Tibial artery (tissue), 4 donors: ENCODE measurements around the gene RLF.

ENCODE experiments used
- DNase-seq, 2 donors: peaks; one replicate each; pipeline ENCODE4 v3.0.0-alpha.2; 2019
- H3K27ac ChIP-seq, 2 donors: fragments of 200-600 bp; sonication (generic) in 1 of 2; 1 replicate in 1 of 2; 2 replicates in 1 of 2; pipeline ENCODE4 v1.5.1; 2018 to 2019; ENCODE audit warnings: mild to moderate bottlenecking in 1 of 2
- H3K27me3 ChIP-seq, 2 donors: fragments of 200-600 bp; sonication (generic) in 1 of 2; one replicate each; pipeline versions ENCODE4 v1.5.1 to v1.6.0; 2016 to 2019
- H3K36me3 ChIP-seq, 3 donors: fragments of 200-600 bp; sonication (generic) in 2 of 3; one replicate each; pipeline ENCODE4 v1.5.1; 2016 to 2019; ENCODE audit warnings: mild to moderate bottlenecking in 2 of 3
- H3K4me1 ChIP-seq, 4 donors: fragments of 200-600 bp; sonication (generic) in 2 of 4; 1 replicate in 3 of 4; 2 replicates in 1 of 4; pipeline ENCODE4 v1.5.1; 2016 to 2019
- H3K4me3 ChIP-seq, 2 donors: fragments of 200-600 bp; sonication (generic) in 1 of 2; 1 replicate in 1 of 2; 2 replicates in 1 of 2; pipeline ENCODE4 v1.5.1; 2018 to 2019; ENCODE audit warnings: mild to moderate bottlenecking in 2 of 2
- H3K9me3 ChIP-seq, 3 donors: fragments of 200-600 bp; sonication (generic) in 1 of 3; one replicate each; pipeline ENCODE4 v1.5.1; 2016 to 2019
- intact Hi-C: fragments of 100-400 bp; cut with DNase I; formaldehyde crosslinking; loops from one replicate; pipeline ENCODE4 v1.15.0; 2023; ENCODE audit warnings: low total_unique reads
- TF ChIP-seq, protein P1 (sequence below), 2 experiments: fragments of 200-600 bp in 1 of 2; fragments of 450-650 bp in 1 of 2; IDR thresholded peaks; one replicate each; pipeline ENCODE4 v1.5.1; 2017 to 2019; ENCODE audit warnings: antibody characterized with exemption in 2 of 2, mild to moderate bottlenecking in 1 of 2, moderate library complexity in 1 of 2

RLF gene, protein sequence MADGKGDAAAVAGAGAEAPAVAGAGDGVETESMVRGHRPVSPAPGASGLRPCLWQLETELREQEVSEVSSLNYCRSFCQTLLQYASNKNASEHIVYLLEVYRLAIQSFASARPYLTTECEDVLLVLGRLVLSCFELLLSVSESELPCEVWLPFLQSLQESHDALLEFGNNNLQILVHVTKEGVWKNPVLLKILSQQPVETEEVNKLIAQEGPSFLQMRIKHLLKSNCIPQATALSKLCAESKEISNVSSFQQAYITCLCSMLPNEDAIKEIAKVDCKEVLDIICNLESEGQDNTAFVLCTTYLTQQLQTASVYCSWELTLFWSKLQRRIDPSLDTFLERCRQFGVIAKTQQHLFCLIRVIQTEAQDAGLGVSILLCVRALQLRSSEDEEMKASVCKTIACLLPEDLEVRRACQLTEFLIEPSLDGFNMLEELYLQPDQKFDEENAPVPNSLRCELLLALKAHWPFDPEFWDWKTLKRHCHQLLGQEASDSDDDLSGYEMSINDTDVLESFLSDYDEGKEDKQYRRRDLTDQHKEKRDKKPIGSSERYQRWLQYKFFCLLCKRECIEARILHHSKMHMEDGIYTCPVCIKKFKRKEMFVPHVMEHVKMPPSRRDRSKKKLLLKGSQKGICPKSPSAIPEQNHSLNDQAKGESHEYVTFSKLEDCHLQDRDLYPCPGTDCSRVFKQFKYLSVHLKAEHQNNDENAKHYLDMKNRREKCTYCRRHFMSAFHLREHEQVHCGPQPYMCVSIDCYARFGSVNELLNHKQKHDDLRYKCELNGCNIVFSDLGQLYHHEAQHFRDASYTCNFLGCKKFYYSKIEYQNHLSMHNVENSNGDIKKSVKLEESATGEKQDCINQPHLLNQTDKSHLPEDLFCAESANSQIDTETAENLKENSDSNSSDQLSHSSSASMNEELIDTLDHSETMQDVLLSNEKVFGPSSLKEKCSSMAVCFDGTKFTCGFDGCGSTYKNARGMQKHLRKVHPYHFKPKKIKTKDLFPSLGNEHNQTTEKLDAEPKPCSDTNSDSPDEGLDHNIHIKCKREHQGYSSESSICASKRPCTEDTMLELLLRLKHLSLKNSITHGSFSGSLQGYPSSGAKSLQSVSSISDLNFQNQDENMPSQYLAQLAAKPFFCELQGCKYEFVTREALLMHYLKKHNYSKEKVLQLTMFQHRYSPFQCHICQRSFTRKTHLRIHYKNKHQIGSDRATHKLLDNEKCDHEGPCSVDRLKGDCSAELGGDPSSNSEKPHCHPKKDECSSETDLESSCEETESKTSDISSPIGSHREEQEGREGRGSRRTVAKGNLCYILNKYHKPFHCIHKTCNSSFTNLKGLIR (N-terminal part only)

DNA sequence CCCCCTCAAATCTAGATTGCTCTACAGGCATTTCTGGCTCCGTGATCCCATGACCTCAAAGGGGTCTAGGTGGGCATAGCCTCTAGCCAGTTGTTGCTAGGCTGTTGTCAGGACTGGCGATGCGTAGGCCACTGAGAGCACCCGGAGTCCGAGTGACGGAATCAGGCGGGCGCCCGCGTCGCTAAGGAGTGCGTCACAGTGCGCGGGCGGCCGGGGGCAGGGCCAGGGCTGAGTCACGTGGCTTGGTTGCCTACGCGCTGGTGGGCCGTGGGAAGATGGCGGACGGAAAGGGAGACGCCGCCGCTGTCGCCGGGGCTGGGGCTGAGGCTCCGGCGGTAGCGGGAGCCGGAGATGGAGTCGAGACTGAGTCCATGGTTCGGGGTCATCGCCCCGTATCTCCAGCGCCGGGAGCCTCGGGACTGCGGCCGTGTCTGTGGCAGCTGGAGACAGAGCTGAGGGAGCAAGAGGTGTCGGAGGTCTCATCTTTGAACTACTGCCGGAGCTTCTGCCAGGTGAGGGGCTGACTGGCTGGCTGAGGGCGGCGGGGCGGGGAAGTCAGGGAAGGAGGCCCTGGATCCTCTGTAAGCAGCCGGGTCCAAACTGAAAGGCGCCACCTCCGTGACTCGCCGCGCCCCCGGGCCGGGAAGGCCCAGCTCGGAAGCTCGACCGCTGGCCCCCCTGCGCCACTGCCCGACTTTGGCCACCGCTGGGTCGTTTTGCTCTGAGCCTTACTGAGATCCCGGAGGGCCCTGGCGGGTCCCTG, at the start of gene RLF:
Gene RLF (plus strand): TSS at position 263 of the 763 bp plus-strand sequence. CDS start 13 bp downstream, at position 276.
- H3K27ac ChIP-seq = peak within 1 kb of the TSS; percentile 98 to 99
- intact Hi-C loops = loop anchor here (10.0 kb wide), 1 partner anchor 93 kb away; the partner anchor contains the start of gene ZMPSTE24
- peak within 1 kb of the TSS; percentile 88 to 96 for H3K4me3 ChIP-seq
- H3K36me3 ChIP-seq = no peaks in the 10 kb centered on the region
- DNase-seq = peak; percentile 94 to 97
- H3K27me3 ChIP-seq = no peaks in the 10 kb centered on the region
- TF ChIP-seq, protein P1, sequence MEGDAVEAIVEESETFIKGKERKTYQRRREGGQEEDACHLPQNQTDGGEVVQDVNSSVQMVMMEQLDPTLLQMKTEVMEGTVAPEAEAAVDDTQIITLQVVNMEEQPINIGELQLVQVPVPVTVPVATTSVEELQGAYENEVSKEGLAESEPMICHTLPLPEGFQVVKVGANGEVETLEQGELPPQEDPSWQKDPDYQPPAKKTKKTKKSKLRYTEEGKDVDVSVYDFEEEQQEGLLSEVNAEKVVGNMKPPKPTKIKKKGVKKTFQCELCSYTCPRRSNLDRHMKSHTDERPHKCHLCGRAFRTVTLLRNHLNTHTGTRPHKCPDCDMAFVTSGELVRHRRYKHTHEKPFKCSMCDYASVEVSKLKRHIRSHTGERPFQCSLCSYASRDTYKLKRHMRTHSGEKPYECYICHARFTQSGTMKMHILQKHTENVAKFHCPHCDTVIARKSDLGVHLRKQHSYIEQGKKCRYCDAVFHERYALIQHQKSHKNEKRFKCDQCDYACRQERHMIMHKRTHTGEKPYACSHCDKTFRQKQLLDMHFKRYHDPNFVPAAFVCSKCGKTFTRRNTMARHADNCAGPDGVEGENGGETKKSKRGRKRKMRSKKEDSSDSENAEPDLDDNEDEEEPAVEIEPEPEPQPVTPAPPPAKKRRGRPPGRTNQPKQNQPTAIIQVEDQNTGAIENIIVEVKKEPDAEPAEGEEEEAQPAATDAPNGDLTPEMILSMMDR (IDR thresholded peaks at IDR 0.05) = peak in 1 of 2 experiments; percentile 4
- peaks cover 0 to 38% (median 22%) of the 10 kb centered on the region in 4 donors for H3K4me1 ChIP-seq
- H3K9me3 ChIP-seq = no peaks in the 10 kb centered on the region

DNA sequence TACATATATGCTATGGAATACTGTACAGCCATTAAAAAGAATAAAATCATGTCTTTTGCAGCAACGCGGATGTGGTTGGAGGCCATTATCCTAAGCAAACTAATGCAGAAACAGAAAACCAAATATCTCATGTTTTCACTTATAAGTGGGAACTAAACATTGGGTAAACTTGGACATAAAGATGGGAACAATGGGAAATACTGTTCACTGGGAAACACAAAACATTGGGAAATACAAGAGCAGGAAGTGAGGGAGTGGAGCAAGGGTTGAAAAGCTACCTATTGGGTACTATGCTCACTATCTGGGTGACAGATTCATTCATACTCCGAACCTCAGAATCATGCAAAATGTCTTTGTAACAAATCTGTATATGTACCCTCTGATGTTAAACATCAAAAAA, 46.8 kb upstream of the RLF start:
- Histone ChIP-seq H3K9me3 (peaks cover 0 to 18% (median 13%) of the 10 kb centered on the region in 3 donors), H3K36me3 (no peaks in the 10 kb centered on the region), H3K4me1 (no peaks in the 10 kb centered on the region), H3K27ac (no peak overlapping the region), H3K27me3 (peaks cover 0 to 12% of the 10 kb centered on the region in 2 donors), H3K4me3 (no peak overlapping the region)
- TF ChIP-seq, protein P1 (IDR thresholded peaks at IDR 0.05) = no peak
- intact Hi-C loops = no loop called here
- no peak for DNase-seq

DNA sequence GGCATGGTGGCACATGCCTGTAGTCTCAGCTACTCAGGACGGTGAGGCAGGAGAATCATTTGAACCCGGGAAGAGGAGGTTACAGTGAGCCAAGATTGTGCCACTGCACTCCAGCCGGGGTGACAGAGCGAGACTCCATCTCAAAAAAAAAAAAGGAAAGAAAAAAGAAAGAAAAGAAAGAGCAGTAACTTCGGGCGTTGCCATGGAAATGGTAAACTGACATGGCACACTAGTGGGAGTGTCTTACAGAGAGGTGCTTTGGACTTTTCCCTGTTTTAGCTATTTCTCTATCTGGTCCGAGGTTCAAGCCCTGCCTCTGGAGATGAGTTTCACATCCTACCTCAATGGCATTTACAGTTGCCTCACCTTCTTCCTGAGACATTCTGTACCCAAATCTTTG, 41.1 kb upstream of the RLF start:
- DNase-seq = no peak
- Histone ChIP-seq H3K9me3 (no peaks in the 10 kb centered on the region), H3K27ac (no peak overlapping the region), H3K36me3 (no peaks in the 10 kb centered on the region), H3K27me3 (no peaks in the 10 kb centered on the region), H3K4me1 (no peaks in the 10 kb centered on the region), H3K4me3 (no peak overlapping the region)
- intact Hi-C loops = no loop called here
- TF ChIP-seq, protein P1 (IDR thresholded peaks at IDR 0.05) = no peak

DNA sequence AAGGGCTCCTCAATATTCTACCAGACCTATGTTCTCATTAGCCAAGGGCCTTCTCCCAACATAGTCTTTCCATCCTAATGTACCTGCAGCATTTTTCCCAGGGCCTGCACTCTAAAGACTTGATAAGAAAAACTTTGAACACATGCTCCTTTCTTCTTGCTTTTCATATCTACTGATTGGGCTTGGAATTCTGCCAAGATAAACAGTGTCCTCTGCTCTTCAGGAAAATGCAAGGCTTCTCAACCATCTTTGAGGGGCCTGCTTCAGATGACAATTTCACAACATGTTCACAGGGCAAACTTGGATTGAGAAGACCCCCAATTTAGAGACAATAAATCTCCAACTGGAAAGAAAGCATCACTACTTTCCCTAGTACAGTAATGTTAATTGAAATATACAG, 38.3 kb upstream of the RLF start:
- Histone ChIP-seq H3K4me1 (no peaks in the 10 kb centered on the region), H3K27ac (no peak overlapping the region), H3K9me3 (no peaks in the 10 kb centered on the region), H3K4me3 (no peak overlapping the region), H3K36me3 (no peaks in the 10 kb centered on the region), H3K27me3 (peaks cover 0 to 8% of the 10 kb centered on the region in 2 donors)
- TF ChIP-seq, protein P1 (IDR thresholded peaks at IDR 0.05) = no peak
- intact Hi-C loops = no loop called here
- no peak for DNase-seq
